ENCODE measurements around the gene ANKRD28. TPM values are rescaled to one million over a fixed set of nuclear protein-coding genes. Genes with fewer than 3 reads are reported as not detected.

The ANKRD28 gene
- total and polyA plus RNA-seq, 2 of the 13 experiments (the other 11 are each of a cell fraction or from before 2014, with no cell fraction given) = 21.0 to 28.9 TPM

DNA sequence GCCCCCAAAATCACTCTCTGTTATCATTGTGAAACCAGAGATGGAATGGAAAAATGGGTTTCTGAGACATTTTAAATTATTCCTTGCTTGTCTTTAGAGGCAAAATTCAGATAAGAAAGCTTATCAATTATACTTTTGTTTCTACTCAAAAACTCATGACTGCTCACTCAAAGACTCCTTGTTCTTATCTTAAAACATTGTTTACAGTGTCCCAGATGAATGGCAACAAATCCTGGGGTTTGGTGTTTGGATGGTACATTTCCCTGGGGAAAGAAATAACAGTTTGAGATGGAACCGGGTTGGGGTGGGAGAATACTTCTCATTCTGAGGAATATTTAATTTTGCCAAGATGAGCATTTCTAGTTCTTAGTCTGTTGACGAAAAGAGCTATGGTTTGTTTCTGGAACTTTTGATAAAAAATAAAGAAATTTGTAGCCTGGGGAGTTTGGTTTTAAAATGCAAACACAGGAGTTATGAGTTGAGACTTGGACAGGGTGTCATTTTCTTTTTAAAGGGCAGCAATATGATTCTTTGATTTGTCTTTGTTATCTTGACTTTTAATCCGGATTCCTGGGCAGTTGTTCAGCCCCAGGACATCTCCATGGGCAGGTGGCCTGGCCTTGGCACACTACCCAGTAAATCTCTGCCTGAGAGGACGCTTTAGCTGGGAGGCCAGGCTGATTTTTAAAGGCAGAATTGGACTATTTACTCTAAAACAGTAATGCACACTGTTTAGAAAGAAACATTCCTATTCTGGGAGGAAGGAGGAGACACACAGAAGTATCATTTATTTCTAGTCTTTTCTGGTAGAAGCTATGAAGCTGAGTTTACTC is 163.8 kb downstream of the ANKRD28 start (continued):
- TF ChIP-seq TEAD3 (CRISPR knock-in tag; optimal IDR thresholded peaks at IDR 0.05; ENCODE audit: borderline replicate concordance) = no peak
- TF ChIP-seq GFI1 (CRISPR knock-in tag; IDR thresholded peaks at IDR 0.05; ENCODE audit: borderline replicate concordance) = no peak
- TF ChIP-seq, protein P1, sequence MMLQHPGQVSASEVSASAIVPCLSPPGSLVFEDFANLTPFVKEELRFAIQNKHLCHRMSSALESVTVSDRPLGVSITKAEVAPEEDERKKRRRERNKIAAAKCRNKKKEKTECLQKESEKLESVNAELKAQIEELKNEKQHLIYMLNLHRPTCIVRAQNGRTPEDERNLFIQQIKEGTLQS (CRISPR knock-in tag; IDR thresholded peaks at IDR 0.05) = no peak
- TF ChIP-seq TBX2 (CRISPR knock-in tag; IDR thresholded peaks at IDR 0.05; ENCODE audit: borderline replicate concordance) = no peak
- no peak for TF ChIP-seq NFIC (IDR thresholded peaks at IDR 0.05; ENCODE audit: low read length)

DNA sequence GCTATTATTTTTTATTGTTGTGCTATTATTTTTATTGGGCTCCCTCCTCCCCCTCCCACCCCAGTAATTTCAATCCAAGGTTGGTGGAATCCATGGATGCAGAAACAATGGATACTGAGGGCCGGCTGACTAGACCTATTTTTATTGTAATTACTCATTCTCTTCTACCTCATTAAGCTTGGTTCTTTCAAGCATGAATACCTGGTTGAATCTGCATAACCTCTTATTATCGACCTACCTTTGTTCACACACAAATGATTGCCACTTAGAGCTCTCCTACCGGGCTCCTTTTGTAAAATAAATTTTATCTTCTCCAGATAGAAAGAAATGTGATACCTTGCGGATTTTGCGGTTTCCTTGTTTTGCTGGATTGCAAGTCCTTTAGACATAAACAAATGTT is 164.6 kb downstream of the ANKRD28 start:
- WGBS (ENCODE audit: low lambda C conversion rate) = 96% methylated on average over 5 of the region's 5 CpGs
- in situ Hi-C loops (cut with HindIII; ENCODE audit: extremely low pct_ligation_motif_present, low pct_unique_long_range_greater_than_20kb) (loop anchor here (25.0 kb wide), 1 partner anchor 604 kb away; no protein-coding TSS in a partner anchor), intact Hi-C loops (cut with micrococcal nuclease; ENCODE audit: unreplicated experiment) (loop anchor here (5.0 kb wide), 1 partner anchor 544 kb away; no protein-coding TSS in a partner anchor)
- Histone ChIP-seq H3K27ac (ENCODE audit: extremely low read length, insufficient read depth, low read length) (no peak overlapping the region), H4K20me1 (ENCODE audit: insufficient read depth, low read length) (no peaks in the 10 kb centered on the region), H3K79me2 (ENCODE audit: insufficient read depth, low read length) (no peaks in the 10 kb centered on the region), H3K9ac (ENCODE audit: insufficient read depth, low read depth, low read length) (no peak overlapping the region), H3K27me3 (ENCODE audit: control insufficient read depth in 1 of 2, insufficient read depth in 2 of 2, low read length in 2 of 2) (no peaks in the 10 kb centered on the region), H3K4me2 (ENCODE audit: low read depth, low read length) (no peak overlapping the region), H3K9me3 (ENCODE audit: low read length) (no peaks in the 10 kb centered on the region), H3K36me3 (replicated peaks in 1 of 2; ENCODE audit: control insufficient read depth in 1 of 2, insufficient read depth in 2 of 2, low read length in 2 of 2) (no peaks in the 10 kb centered on the region), H2AFZ (ENCODE audit: low read length) (no peak overlapping the region), H3K4me1 (ENCODE audit: insufficient read depth, low read length) (peaks cover 12% of the 10 kb centered on the region), H3K4me3 (replicated peaks in 1 of 3; ENCODE audit: insufficient read depth in 1 of 3, low read depth in 2 of 3, low read length in 3 of 3) (no peak overlapping the region)
- CTCF ChIA-PET (ENCODE audit: low intra/inter-chr PET ratio, low total read pairs) = no interaction called here
- FAIRE-seq (no peak), DNase-seq (ENCODE audit: low spot score) (no peak), ATAC-seq (no peak)
- no TSS peak for BruUV-seq (replicated peaks)
- TF ChIP-seq ZNF772 (CRISPR knock-in tag; IDR thresholded peaks at IDR 0.05) (no peak), HIVEP1 (CRISPR knock-in tag; IDR thresholded peaks at IDR 0.05) (no peak), ARID2 (CRISPR knock-in tag; IDR thresholded peaks at IDR 0.05; ENCODE audit: borderline replicate concordance) (no peak), ZNF331 (CRISPR knock-in tag; IDR thresholded peaks at IDR 0.05) (no peak), TAF15 (IDR thresholded peaks at IDR 0.05; ENCODE audit: low read depth, low read length, poor library complexity, severe bottlenecking) (no peak), ZNF724P (CRISPR knock-in tag; IDR thresholded peaks at IDR 0.05; ENCODE audit: borderline replicate concordance) (no peak)
- TF ChIP-seq, protein P2, sequence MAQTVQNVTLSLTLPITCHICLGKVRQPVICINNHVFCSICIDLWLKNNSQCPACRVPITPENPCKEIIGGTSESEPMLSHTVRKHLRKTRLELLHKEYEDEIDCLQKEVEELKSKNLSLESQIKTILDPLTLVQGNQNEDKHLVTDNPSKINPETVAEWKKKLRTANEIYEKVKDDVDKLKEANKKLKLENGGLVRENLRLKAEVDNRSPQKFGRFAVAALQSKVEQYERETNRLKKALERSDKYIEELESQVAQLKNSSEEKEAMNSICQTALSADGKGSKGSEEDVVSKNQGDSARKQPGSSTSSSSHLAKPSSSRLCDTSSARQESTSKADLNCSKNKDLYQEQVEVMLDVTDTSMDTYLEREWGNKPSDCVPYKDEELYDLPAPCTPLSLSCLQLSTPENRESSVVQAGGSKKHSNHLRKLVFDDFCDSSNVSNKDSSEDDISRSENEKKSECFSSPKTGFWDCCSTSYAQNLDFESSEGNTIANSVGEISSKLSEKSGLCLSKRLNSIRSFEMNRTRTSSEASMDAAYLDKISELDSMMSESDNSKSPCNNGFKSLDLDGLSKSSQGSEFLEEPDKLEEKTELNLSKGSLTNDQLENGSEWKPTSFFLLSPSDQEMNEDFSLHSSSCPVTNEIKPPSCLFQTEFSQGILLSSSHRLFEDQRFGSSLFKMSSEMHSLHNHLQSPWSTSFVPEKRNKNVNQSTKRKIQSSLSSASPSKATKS (CRISPR knock-in tag; IDR thresholded peaks at IDR 0.05) = no peak
- TF ChIP-seq, protein P3, sequence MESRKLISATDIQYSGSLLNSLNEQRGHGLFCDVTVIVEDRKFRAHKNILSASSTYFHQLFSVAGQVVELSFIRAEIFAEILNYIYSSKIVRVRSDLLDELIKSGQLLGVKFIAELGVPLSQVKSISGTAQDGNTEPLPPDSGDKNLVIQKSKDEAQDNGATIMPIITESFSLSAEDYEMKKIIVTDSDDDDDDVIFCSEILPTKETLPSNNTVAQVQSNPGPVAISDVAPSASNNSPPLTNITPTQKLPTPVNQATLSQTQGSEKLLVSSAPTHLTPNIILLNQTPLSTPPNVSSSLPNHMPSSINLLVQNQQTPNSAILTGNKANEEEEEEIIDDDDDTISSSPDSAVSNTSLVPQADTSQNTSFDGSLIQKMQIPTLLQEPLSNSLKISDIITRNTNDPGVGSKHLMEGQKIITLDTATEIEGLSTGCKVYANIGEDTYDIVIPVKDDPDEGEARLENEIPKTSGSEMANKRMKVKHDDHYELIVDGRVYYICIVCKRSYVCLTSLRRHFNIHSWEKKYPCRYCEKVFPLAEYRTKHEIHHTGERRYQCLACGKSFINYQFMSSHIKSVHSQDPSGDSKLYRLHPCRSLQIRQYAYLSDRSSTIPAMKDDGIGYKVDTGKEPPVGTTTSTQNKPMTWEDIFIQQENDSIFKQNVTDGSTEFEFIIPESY (CRISPR knock-in tag; IDR thresholded peaks at IDR 0.05) = no peak
- POLR2A ChIA-PET = no interaction called here

Data from HepG2 (cell line).